NOMO-1 (cell line): ENCODE measurements around the gene FAM236A.
"Not testable (repeated sequence)": the region's sequence is repeated elsewhere in the genome, so short reads cannot be mapped to it uniquely, and the experiment has no call there.

Experiments used
- DNase-seq, 2 experiments: peaks; one replicate each; lab custom pipeline; 2025; ENCODE audit not compliant: unreplicated experiment in 2 of 2; lab: John Stamatoyannopoulos, UW

The FAM236A gene

GRCh38 chrX:72937906-72938305 lies at the start of gene FAM236A:
TSS of gene FAM236A (plus strand) at chrX:72938206. CDS start at chrX:72938263, 57 bp downstream.
- DNase-seq, result not testable (repeated sequence)

GRCh38 chrX:72889740-72890139 lies 48.3 kb upstream of the FAM236A start:
- DNase-seq, result not testable (repeated sequence)

- DNase-seq, result not testable (repeated sequence)
Measured at GRCh38 chrX:72912315-72912714, 25.7 kb upstream of the FAM236A start, which contains the start of gene FAM236C. TSS of gene FAM236C (plus strand) at chrX:72912615. CDS start at chrX:72912715, 100 bp downstream.

- DNase-seq, result not testable (repeated sequence)
Measured at GRCh38 chrX:72916096-72916495, 21.9 kb upstream of the FAM236A start.

- DNase-seq, result not testable (repeated sequence)
Measured at GRCh38 chrX:72932283-72932682, 5.7 kb upstream of the FAM236A start.

GRCh38 chrX:72936455-72936854 lies 1.6 kb upstream of the FAM236A start:
- not testable (repeated sequence) for DNase-seq

GRCh38 chrX:72936882-72937455 lies 1.0 kb upstream of the FAM236A start:
- DNase-seq, result not testable (repeated sequence)

- DNase-seq, result not testable (repeated sequence)
Measured at GRCh38 chrX:72942272-72942671, 4.3 kb downstream of the FAM236A start.

GRCh38 chrX:72943035-72943818 lies 5.2 kb downstream of the FAM236A start:
- not testable (repeated sequence) for DNase-seq

- DNase-seq, result not testable (repeated sequence)
Measured at GRCh38 chrX:72943819-72944169, 5.8 kb downstream of the FAM236A start, which contains the start of gene DMRTC1. TSS of gene DMRTC1 (minus strand) at chrX:72943837. CDS start at chrX:72875694, 68,143 bp downstream.

- not testable (repeated sequence) for DNase-seq
Measured at GRCh38 chrX:72959971-72960370, 22.0 kb downstream of the FAM236A start.

GRCh38 chrX:72971859-72972258 lies 33.9 kb downstream of the FAM236A start:
- not testable (repeated sequence) for DNase-seq

GRCh38 chrX:72974885-72975284 lies 36.9 kb downstream of the FAM236A start:
- DNase-seq, result not testable (repeated sequence)

GRCh38 chrX:72980894-72981469 lies 43.0 kb downstream of the FAM236A start:
- not testable (repeated sequence) for DNase-seq
